Smooth muscle cell (in vitro differentiated cells): Measurements from ENCODE around the gene KCNC3. TPM values are rescaled to one million over a fixed set of nuclear protein-coding genes. Genes with fewer than 3 reads are reported as not detected.

Source experiments
- DNase-seq: peaks from one replicate; lab custom pipeline; 2025; ENCODE audit not compliant: unreplicated experiment; lab: John Stamatoyannopoulos, UW
- H2AFZ ChIP-seq: fragments of 200-600 bp; sonication (generic); 2 replicates; pipeline ENCODE4 v1.6.0; 2016; ENCODE audit warnings: antibody characterized with exemption, low read depth, mild to moderate bottlenecking
- H3F3A ChIP-seq: fragments of 200-600 bp; sonication (generic); 2 replicates; pipeline ENCODE4 v1.6.0; 2017; ENCODE audit warnings: antibody characterized with exemption, low read depth
- H3K27ac ChIP-seq: fragments of 200-600 bp; sonication (generic); 2 replicates; pipeline ENCODE4 v1.5.1; 2016; ENCODE audit warnings: low read depth, mild to moderate bottlenecking
- H3K27me3 ChIP-seq: fragments of 200-600 bp; sonication (generic); 2 replicates; pipeline ENCODE4 v1.6.1; 2016; ENCODE audit warnings: low read depth, mild to moderate bottlenecking
- H3K36me3 ChIP-seq: fragments of 200-600 bp; sonication (generic); 2 replicates; pipeline ENCODE4 v1.5.1; 2016; ENCODE audit warnings: low read depth
- H3K4me1 ChIP-seq: fragments of 200-600 bp; sonication (generic); 2 replicates; pipeline ENCODE4 v1.5.1; 2016; ENCODE audit warnings: low read depth
- H3K4me2 ChIP-seq: fragments of 200-600 bp; sonication (generic); 2 replicates; pipeline ENCODE4 v1.6.0; 2016; ENCODE audit warnings: mild to moderate bottlenecking
- H3K4me3 ChIP-seq: fragments of 200-600 bp; sonication (generic); 2 replicates; pipeline ENCODE4 v1.5.1; 2016; ENCODE audit warnings: mild to moderate bottlenecking
- H3K79me2 ChIP-seq: fragments of 200-600 bp; sonication (generic); 2 replicates; pipeline ENCODE4 v1.6.0; 2016; ENCODE audit warnings: low read depth, mild to moderate bottlenecking
- H3K9ac ChIP-seq: fragments of 200-600 bp; sonication (generic); 2 replicates; pipeline ENCODE4 v1.6.0; 2016; ENCODE audit warnings: low read depth
- H3K9me3 ChIP-seq: fragments of 200-600 bp; sonication (generic); replicated peaks from 2 replicates; pipeline ENCODE4 v1.5.1; 2016; ENCODE audit warnings: low read depth
- H4K20me1 ChIP-seq: fragments of 200-600 bp; sonication (generic); 2 replicates; pipeline ENCODE4 v1.6.0; 2016; ENCODE audit warnings: low read depth
- CTCF ChIP-seq: fragments of 200-600 bp; sonication (generic); IDR thresholded peaks from 2 replicates; pipeline ENCODE4 v1.5.1; 2017; ENCODE audit warnings: borderline replicate concordance, mild to moderate bottlenecking, antibody characterized with exemption; ENCODE audit not compliant: insufficient read depth, poor library complexity, severe bottlenecking
- WGBS: methylation state at CpG from one replicate; pipeline ENCODE4 v1.1.7; 2016; ENCODE audit warnings: low lambda C conversion rate; 5-methylcytosine and 5-hydroxymethylcytosine counted together
- polyA plus RNA-seq: library from polyadenylated mRNA; unstranded; fragments of >200 nt; fragmentation: Nextera tagmentation; extraction: Ambion mirVana; gene quantifications from 2 replicates; pipeline ENCODE4 v1.2.1, GENCODE V29; 2016
- total RNA-seq: library from RNA; depleted of rRNA; stranded (reverse); fragments of >200 nt; gene quantifications from 2 replicates; pipeline ENCODE4 v1.2.3, GENCODE V29; 2014

The KCNC3 gene
- total and polyA plus RNA-seq, 2 experiments from 2014 or later = 0.46 to 1.4 TPM

GRCh38 chr19:50309396-50310125 lies 19.6 kb downstream of the KCNC3 start:
- H3K4me2 ChIP-seq = no peak overlapping the region
- no peaks in the 10 kb centered on the region for H3K9me3 ChIP-seq
- H2AFZ ChIP-seq = no peak overlapping the region
- no peak for DNase-seq
- no peaks in the 10 kb centered on the region for H4K20me1 ChIP-seq
- no peaks in the 10 kb centered on the region for H3K4me1 ChIP-seq
- H3F3A ChIP-seq = no peaks in the 10 kb centered on the region
- H3K27ac ChIP-seq = no peak overlapping the region
- 83% methylated on average over 10 of the region's 16 CpGs for WGBS
- no peak overlapping the region for H3K9ac ChIP-seq
- no peak for TF ChIP-seq CTCF
- H3K27me3 ChIP-seq = peaks cover 29% of the 10 kb centered on the region
- H3K4me3 ChIP-seq = no peak overlapping the region
- H3K79me2 ChIP-seq = no peaks in the 10 kb centered on the region
- H3K36me3 ChIP-seq = no peaks in the 10 kb centered on the region

- H3F3A ChIP-seq = no peaks in the 10 kb centered on the region
- WGBS = 87% methylated on average over 19 of the region's 21 CpGs
- no peaks in the 10 kb centered on the region for H3K36me3 ChIP-seq
- H3K9ac ChIP-seq = no peak overlapping the region
- H3K4me3 ChIP-seq = no peak overlapping the region
- no peak overlapping the region for H3K27ac ChIP-seq
- no peaks in the 10 kb centered on the region for H4K20me1 ChIP-seq
- no peak for TF ChIP-seq CTCF
- H3K9me3 ChIP-seq = no peaks in the 10 kb centered on the region
- DNase-seq = no peak
- H3K4me2 ChIP-seq = no peak overlapping the region
- no peaks in the 10 kb centered on the region for H3K4me1 ChIP-seq
- H3K27me3 ChIP-seq = peaks cover 24% of the 10 kb centered on the region
- H2AFZ ChIP-seq = no peak overlapping the region
- H3K79me2 ChIP-seq = no peaks in the 10 kb centered on the region
These were observed 20.2 kb downstream of the KCNC3 start for GRCh38 chr19:50308991-50309390.

- TF ChIP-seq CTCF = no peak
- Histone ChIP-seq H3K9ac (no peak overlapping the region), H3K4me2 (no peak overlapping the region), H2AFZ (no peak overlapping the region), H4K20me1 (no peaks in the 10 kb centered on the region), H3K4me1 (no peaks in the 10 kb centered on the region), H3K36me3 (no peaks in the 10 kb centered on the region), H3K4me3 (no peak overlapping the region), H3K9me3 (no peaks in the 10 kb centered on the region), H3K27ac (no peak overlapping the region), H3K27me3 (no peaks in the 10 kb centered on the region), H3K79me2 (no peaks in the 10 kb centered on the region), H3F3A (no peaks in the 10 kb centered on the region)
- DNase-seq = no peak
These were observed 25.6 kb downstream of the KCNC3 start for GRCh38 chr19:50303558-50303957.

GRCh38 chr19:50301607-50301971 lies 27.6 kb downstream of the KCNC3 start:
- Histone ChIP-seq H3K9me3 (no peaks in the 10 kb centered on the region), H2AFZ (no peak overlapping the region), H3F3A (no peaks in the 10 kb centered on the region), H3K4me1 (no peaks in the 10 kb centered on the region), H3K4me3 (no peak overlapping the region), H3K9ac (no peak overlapping the region), H3K27me3 (no peaks in the 10 kb centered on the region), H3K4me2 (no peak overlapping the region), H4K20me1 (no peaks in the 10 kb centered on the region), H3K36me3 (no peaks in the 10 kb centered on the region), H3K27ac (no peak overlapping the region), H3K79me2 (no peaks in the 10 kb centered on the region)
- no peak for DNase-seq
- 85% methylated on average over 10 of the region's 10 CpGs for WGBS
- TF ChIP-seq CTCF = no peak
